Large intestine (tissue), 3 donors: ENCODE data around the gene AP1B1. TPM values are rescaled to one million over a fixed set of nuclear protein-coding genes. Genes with fewer than 3 reads are reported as not detected.
"Not testable (repeated sequence)": the region's sequence is repeated elsewhere in the genome, so short reads cannot be mapped to it uniquely, and the experiment has no call there.

Source experiments
- DNase-seq, 2 donors: peaks; one replicate each; pipeline versions ENCODE4 v3.0.0 to v3.0.0-alpha.2; 2013
- H3K27ac ChIP-seq: one replicate; pipeline ENCODE4 v1.5.1; 2013; ENCODE audit warnings: low read length
- H3K27me3 ChIP-seq: 2 replicates; pipeline ENCODE4 v1.6.1; 2013; ENCODE audit warnings: low read length; ENCODE audit not compliant: control insufficient read depth, insufficient read depth
- H3K36me3 ChIP-seq: 2 replicates; pipeline ENCODE4 v1.6.1; 2013; ENCODE audit warnings: low read length; ENCODE audit not compliant: control insufficient read depth, insufficient read depth
- H3K4me1 ChIP-seq: one replicate; pipeline ENCODE4 v1.6.1; 2013; ENCODE audit warnings: low read length; ENCODE audit not compliant: control insufficient read depth, insufficient read depth
- H3K4me3 ChIP-seq: one replicate; pipeline ENCODE4 v1.5.1; 2013; ENCODE audit warnings: low read length
- H3K9me3 ChIP-seq: one replicate; pipeline ENCODE4 v1.6.1; 2013; ENCODE audit warnings: mild to moderate bottlenecking, low read depth, low read length, moderate library complexity; ENCODE audit not compliant: control insufficient read depth
- WGBS: methylation state at CpG from one replicate; pipeline ENCODE4 v1.1.5; 2013; ENCODE audit warnings: low lambda C conversion rate; ENCODE audit not compliant: insufficient coverage; 5-methylcytosine and 5-hydroxymethylcytosine counted together
- polyA plus RNA-seq: library from polyadenylated mRNA; unstranded; fragments of 120-200 nt; gene quantifications from one replicate; pipeline ENCODE4 v1.2.1, GENCODE V29; 2013

The AP1B1 gene
- polyA plus RNA-seq, 1 donor, result 60.6 TPM

DNA sequence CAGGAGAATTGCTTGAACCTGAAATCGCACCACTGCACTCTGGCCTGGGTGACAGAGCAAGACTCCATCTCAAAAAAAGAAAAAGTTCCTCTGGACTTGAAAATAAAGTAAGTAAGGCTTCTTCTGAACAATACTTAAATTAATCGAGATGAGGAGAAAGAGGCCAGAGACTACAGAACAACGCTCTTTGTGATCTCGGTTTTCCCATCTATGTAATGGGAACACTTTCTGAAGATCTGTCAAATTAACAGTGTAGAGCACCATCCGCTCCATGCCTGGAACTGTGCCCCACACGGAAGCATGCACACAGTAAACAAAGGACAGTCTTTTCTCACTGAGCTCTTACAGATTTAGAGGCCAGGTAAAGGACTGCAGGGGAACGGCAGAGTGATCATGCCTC is 9.1 kb downstream of the AP1B1 start:
- H3K4me3 ChIP-seq, result no peak overlapping the region
- H3K4me1 ChIP-seq, result peaks cover 37% of the 10 kb centered on the region
- H3K27ac ChIP-seq, result no peak overlapping the region
- H3K27me3 ChIP-seq, result no peaks in the 10 kb centered on the region
- no peak for DNase-seq
- H3K9me3 ChIP-seq, result no peaks in the 10 kb centered on the region
- WGBS, result 100% methylated on average over 1 of the region's 7 CpGs
- peaks cover 25% of the 10 kb centered on the region for H3K36me3 ChIP-seq

DNA sequence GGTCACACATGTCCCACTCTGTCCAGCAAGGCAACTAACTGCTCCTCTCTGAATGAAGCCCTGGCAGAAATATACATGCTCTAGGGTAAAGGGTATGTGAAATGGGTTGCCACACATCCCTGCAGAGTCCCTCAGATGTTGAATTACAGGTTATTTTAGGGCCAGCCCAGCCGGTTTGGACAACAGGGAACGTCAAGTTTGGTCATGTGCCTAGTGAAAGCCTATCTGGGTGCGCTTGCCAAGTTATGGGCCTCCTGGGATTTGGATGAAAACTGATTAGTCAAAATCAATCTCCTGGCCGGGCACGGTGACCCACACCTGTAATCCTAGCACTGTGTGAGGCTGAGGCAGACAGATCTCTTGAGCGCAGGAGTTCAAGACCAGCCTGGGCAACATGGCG is 10.4 kb downstream of the AP1B1 start:
- peaks cover 21% of the 10 kb centered on the region for H3K36me3 ChIP-seq
- no peak overlapping the region for H3K4me3 ChIP-seq
- no CpG with 5 or more reads among the region's 7 CpGs for WGBS
- H3K4me1 ChIP-seq, result peaks cover 25% of the 10 kb centered on the region
- H3K27ac ChIP-seq, result no peak overlapping the region
- no peak for DNase-seq
- no peaks in the 10 kb centered on the region for H3K9me3 ChIP-seq
- no peaks in the 10 kb centered on the region for H3K27me3 ChIP-seq

DNA sequence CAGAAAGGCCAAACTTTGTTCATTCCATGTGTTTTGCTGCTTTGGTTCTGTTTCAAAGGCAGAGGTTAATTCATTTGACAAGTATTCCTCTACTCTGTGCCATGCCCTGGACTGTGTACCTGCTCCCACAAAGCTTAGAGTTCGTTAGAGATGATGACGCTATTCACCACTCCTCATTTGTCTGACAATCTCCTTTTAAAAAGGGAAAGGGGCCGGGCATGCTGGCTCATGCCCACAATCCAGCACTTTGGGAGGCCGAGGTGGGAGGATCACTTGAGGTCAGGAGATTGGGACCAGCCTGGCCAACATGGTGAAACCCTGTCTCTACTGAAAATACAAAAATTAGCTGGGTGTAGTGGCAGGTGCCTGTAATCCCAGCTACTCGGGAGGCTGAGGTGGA is 11.7 kb downstream of the AP1B1 start:
- not testable (repeated sequence) for H3K4me3 ChIP-seq, H3K27ac ChIP-seq, DNase-seq, H3K27me3 ChIP-seq, H3K9me3 ChIP-seq
- Histone ChIP-seq H3K36me3 (peaks cover 21% of the 10 kb centered on the region), H3K4me1 (peaks cover 13% of the 10 kb centered on the region)
- no CpG with 5 or more reads among the region's 5 CpGs for WGBS

DNA sequence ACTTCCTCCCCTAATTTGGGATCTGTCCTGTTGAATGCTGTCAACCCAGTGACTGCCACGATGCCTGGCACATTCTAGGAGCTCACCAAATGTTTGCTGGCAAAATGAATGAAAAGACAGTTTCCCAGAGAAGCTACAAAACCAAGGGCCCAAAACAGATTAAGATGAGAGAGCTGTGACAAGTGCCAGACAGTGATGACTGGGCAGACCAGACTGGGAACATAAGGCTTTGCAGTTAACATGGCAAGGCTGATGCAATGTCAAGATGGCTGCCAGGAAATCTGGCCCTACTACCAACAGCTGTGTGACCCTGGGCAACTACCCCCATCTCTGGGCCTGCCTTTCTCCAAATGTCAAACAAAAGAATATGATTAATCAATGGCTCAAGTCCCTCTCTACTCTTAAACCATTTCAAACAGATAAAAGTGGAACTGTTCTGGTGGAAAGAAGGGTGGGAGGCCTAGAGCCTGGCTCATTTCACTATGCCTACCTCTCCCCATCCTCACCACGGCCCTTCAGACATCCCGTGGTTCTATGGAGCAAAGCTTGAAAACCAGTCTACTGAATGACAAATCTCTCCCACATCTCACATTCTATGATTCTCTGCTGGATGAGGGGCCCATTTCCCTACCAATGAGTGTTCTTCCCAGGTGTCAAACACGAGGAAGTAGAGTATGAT is 12.8 kb downstream of the AP1B1 start:
- Histone ChIP-seq H3K4me3 (no peak overlapping the region), H3K9me3 (no peaks in the 10 kb centered on the region), H3K27ac (no peak overlapping the region), H3K36me3 (peaks cover 23% of the 10 kb centered on the region), H3K4me1 (peaks cover 2% of the 10 kb centered on the region), H3K27me3 (no peaks in the 10 kb centered on the region)
- no peak for DNase-seq
- WGBS, result no CpG with 5 or more reads among the region's 4 CpGs

GRCh38 chr22:29374806-29375205 is 13.6 kb downstream of the AP1B1 start:
- H3K36me3 ChIP-seq, result peaks cover 24% of the 10 kb centered on the region
- H3K4me1 ChIP-seq, DNase-seq, H3K27ac ChIP-seq, H3K4me3 ChIP-seq, H3K27me3 ChIP-seq, H3K9me3 ChIP-seq: not testable (repeated sequence)
- WGBS, result no CpG with 5 or more reads among the region's 7 CpGs

DNA sequence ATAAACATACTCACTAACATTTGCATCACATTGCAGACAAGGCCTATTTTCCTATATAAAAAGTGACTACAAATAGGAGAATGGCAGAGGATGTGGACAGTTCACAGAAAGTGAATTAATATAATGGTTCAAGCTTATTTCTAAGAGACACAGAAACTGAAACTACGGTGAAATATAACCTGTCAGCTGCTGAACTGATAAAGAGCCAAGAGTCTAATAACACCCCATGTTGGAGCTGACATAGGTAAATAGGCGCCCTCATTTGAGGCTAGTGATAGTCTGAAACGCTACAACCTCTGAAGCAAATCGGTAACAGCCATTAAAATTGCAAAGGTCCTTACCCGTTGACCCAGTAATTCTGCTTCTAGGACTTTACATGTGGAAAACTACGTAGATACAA is 14.0 kb downstream of the AP1B1 start:
- no peak overlapping the region for H3K27ac ChIP-seq
- no peak overlapping the region for H3K4me3 ChIP-seq
- H3K27me3 ChIP-seq, result no peaks in the 10 kb centered on the region
- H3K4me1 ChIP-seq, result no peaks in the 10 kb centered on the region
- peak in 1 of 2 donors; percentile 80 for DNase-seq
- peaks cover 21% of the 10 kb centered on the region for H3K36me3 ChIP-seq
- no CpG with 5 or more reads among the region's 6 CpGs for WGBS
- H3K9me3 ChIP-seq, result no peaks in the 10 kb centered on the region

GRCh38 chr22:29370537-29370936 is 17.8 kb downstream of the AP1B1 start:
- no peak for DNase-seq
- H3K27ac ChIP-seq, result no peak overlapping the region
- no CpG with 5 or more reads among the region's 7 CpGs for WGBS
- no peaks in the 10 kb centered on the region for H3K27me3 ChIP-seq
- H3K36me3 ChIP-seq, result peaks cover 14% of the 10 kb centered on the region
- no peaks in the 10 kb centered on the region for H3K9me3 ChIP-seq
- no peak overlapping the region for H3K4me3 ChIP-seq
- no peaks in the 10 kb centered on the region for H3K4me1 ChIP-seq

GRCh38 chr22:29369460-29369859 is 18.9 kb downstream of the AP1B1 start:
- peaks cover 11% of the 10 kb centered on the region for H3K36me3 ChIP-seq
- peak in 1 of 2 donors; percentile 0 for DNase-seq
- H3K4me3 ChIP-seq, result no peak overlapping the region
- no peak overlapping the region for H3K27ac ChIP-seq
- H3K4me1 ChIP-seq, result no peaks in the 10 kb centered on the region
- 70% methylated on average over 2 of the region's 9 CpGs for WGBS
- no peaks in the 10 kb centered on the region for H3K9me3 ChIP-seq
- no peaks in the 10 kb centered on the region for H3K27me3 ChIP-seq

GRCh38 chr22:29359469-29359868 is 28.9 kb downstream of the AP1B1 start:
- Histone ChIP-seq H3K27me3 (no peaks in the 10 kb centered on the region), H3K27ac (no peak overlapping the region), H3K4me3 (no peak overlapping the region), H3K9me3 (no peaks in the 10 kb centered on the region), H3K36me3 (peaks cover 59% of the 10 kb centered on the region), H3K4me1 (no peaks in the 10 kb centered on the region)
- no CpG with 5 or more reads among the region's 9 CpGs for WGBS
- DNase-seq, result peak in 1 of 2 donors; percentile 44

- not testable (repeated sequence) for DNase-seq, H3K9me3 ChIP-seq, H3K4me3 ChIP-seq, H3K27me3 ChIP-seq, H3K27ac ChIP-seq, H3K4me1 ChIP-seq
- WGBS, result no CpG with 5 or more reads among the region's 12 CpGs
- peaks cover 73% of the 10 kb centered on the region for H3K36me3 ChIP-seq
These were observed 31.0 kb downstream of the AP1B1 start for GRCh38 chr22:29357193-29357890.

DNA sequence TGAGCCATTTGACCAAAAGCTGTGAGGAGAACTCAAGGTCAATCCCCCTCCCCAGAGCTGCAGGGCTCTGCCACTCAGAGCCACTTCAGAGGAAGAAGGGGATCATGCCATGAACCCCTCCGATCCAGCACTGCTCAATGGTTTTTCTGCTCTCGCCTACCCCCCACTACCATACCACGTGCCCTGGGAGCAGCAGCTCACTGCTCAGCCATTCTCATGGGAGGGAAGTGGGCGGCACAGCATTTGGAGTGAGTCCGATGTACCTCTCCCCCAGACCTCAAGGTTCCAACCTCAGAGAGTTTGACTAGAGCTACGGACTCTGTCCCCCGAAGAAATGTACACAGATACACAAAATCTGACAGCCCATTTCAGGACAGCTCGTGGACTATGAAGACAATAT is 34.5 kb downstream of the AP1B1 start:
- no peak for DNase-seq
- H3K4me3 ChIP-seq, result no peak overlapping the region
- H3K27me3 ChIP-seq, result no peaks in the 10 kb centered on the region
- no CpG with 5 or more reads among the region's 8 CpGs for WGBS
- no peak overlapping the region for H3K27ac ChIP-seq
- no peaks in the 10 kb centered on the region for H3K9me3 ChIP-seq
- peaks cover 12% of the 10 kb centered on the region for H3K4me1 ChIP-seq
- peaks cover 91% of the 10 kb centered on the region for H3K36me3 ChIP-seq
